ENCODE results near the gene ODF2L. TPM values are rescaled to one million over a fixed set of nuclear protein-coding genes. Genes with fewer than 3 reads are reported as not detected.

ODF2L gene
- total RNA-seq, 1 donor, result 44.5 TPM

GRCh38 chr1:86430376-86430775 is 34.3 kb upstream of the ODF2L start:
- H3K4me3 ChIP-seq (ENCODE audit: low read depth, low read length), result no peak overlapping the region
- TF ChIP-seq, protein P1, sequence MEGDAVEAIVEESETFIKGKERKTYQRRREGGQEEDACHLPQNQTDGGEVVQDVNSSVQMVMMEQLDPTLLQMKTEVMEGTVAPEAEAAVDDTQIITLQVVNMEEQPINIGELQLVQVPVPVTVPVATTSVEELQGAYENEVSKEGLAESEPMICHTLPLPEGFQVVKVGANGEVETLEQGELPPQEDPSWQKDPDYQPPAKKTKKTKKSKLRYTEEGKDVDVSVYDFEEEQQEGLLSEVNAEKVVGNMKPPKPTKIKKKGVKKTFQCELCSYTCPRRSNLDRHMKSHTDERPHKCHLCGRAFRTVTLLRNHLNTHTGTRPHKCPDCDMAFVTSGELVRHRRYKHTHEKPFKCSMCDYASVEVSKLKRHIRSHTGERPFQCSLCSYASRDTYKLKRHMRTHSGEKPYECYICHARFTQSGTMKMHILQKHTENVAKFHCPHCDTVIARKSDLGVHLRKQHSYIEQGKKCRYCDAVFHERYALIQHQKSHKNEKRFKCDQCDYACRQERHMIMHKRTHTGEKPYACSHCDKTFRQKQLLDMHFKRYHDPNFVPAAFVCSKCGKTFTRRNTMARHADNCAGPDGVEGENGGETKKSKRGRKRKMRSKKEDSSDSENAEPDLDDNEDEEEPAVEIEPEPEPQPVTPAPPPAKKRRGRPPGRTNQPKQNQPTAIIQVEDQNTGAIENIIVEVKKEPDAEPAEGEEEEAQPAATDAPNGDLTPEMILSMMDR (IDR thresholded peaks at IDR 0.05; ENCODE audit: insufficient read depth, low read depth, low read length), result no peak
- DNase-seq (ENCODE audit: low read depth), result no peak

DNA sequence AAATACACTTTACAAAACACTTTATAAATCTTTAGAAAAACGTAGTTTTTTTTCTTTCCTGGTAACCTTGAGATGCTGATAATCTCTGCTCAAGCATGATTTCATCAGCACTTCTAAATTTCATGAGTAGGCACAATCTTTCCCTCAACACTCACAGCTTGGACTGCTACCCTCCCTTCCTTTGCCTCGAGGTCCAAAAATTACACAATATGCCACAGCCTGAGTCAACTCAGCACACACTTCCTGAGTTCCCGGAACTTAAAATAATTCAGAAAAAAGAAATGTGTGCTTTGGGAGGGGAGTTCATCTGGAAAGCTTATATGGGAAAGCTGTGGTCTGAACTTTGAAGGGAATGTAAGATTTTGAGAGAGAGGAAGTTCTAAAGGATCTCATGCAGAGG is 33.7 kb upstream of the ODF2L start:
- H3K4me3 ChIP-seq (ENCODE audit: low read depth, low read length), result no peak overlapping the region
- DNase-seq (ENCODE audit: low read depth), result peak; percentile 97
- TF ChIP-seq, protein P1 (IDR thresholded peaks at IDR 0.05; ENCODE audit: insufficient read depth, low read depth, low read length), result no peak

GRCh38 chr1:86429122-86429725 is 33.1 kb upstream of the ODF2L start:
- peak; percentile 47 for DNase-seq (ENCODE audit: low read depth)
- TF ChIP-seq, protein P1 (IDR thresholded peaks at IDR 0.05; ENCODE audit: insufficient read depth, low read depth, low read length), result no peak
- H3K4me3 ChIP-seq (ENCODE audit: low read depth, low read length), result no peak overlapping the region

GRCh38 chr1:86423873-86424272 is 27.8 kb upstream of the ODF2L start, which contains the start of gene CLCA2:
Gene CLCA2 (plus strand): TSS chr1:86424171. CDS start chr1:86424248, 77 bp downstream.
- DNase-seq (ENCODE audit: low read depth), result no peak
- H3K4me3 ChIP-seq (ENCODE audit: low read depth, low read length), result no peak within 1 kb of the TSS
- TF ChIP-seq, protein P1 (IDR thresholded peaks at IDR 0.05; ENCODE audit: insufficient read depth, low read depth, low read length), result no peak

- no peak overlapping the region for H3K4me3 ChIP-seq (ENCODE audit: low read depth, low read length)
- DNase-seq (ENCODE audit: low read depth), result no peak
- TF ChIP-seq, protein P1 (IDR thresholded peaks at IDR 0.05; ENCODE audit: insufficient read depth, low read depth, low read length), result no peak
Observed at GRCh38 chr1:86423473-86423872, 27.4 kb upstream of the ODF2L start.

DNA sequence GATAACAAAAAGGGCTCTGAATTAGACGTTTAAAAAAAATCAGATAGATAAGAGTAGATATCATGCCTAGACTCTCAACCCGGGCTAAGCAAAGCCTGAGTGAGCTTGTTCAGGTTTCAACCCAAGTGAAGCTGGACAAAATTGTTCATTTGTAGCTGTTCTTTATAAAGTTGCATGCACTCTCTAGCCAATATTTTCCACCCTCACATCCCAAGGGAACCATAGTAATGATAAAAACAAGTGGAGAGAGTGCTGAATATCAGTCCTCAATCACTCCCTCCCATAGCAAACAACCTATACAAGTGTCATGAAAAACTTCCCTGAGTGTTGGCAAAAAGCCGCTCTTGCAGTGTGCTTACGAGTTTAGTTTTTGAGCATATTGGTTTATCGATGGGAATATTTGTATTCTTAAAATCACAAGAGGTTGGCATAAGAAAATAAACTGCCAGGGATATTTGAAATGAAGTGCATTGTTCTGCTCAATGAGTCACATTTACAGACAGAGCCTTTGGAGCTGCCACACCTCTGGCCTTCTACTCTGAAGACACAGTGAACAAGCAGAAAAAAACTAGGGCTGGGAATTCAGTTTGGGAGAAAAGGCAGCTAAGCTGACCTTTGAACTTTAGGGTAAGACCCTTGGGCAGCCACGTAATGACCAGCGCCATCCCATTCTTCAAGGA is 25.6 kb upstream of the ODF2L start:
- TF ChIP-seq, protein P1 (IDR thresholded peaks at IDR 0.05; ENCODE audit: insufficient read depth, low read depth, low read length), result no peak
- DNase-seq (ENCODE audit: low read depth), result no peak
- no peak overlapping the region for H3K4me3 ChIP-seq (ENCODE audit: low read depth, low read length)

Measured in fibroblast of villous mesenchyme (primary cell).